ENCODE data around the gene SWSAP1.

DNA sequence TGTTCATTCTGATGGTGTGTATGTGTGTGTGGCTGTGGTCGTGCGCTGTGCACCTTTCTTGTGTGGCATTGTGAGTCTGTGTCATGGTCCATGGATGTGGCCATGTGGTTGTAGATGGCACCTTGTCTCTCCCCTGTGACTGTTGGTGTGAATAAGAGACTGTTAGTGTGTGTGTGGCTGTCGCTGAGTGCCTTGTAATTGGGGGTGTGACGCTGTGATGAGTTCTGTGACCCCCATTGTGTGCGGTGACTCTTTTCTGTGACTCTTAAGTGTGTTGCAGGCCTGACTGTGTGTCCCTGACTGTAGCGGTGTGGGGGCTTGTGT is 18.4 kb upstream of the SWSAP1 start:
- TF ChIP-seq, protein P1, sequence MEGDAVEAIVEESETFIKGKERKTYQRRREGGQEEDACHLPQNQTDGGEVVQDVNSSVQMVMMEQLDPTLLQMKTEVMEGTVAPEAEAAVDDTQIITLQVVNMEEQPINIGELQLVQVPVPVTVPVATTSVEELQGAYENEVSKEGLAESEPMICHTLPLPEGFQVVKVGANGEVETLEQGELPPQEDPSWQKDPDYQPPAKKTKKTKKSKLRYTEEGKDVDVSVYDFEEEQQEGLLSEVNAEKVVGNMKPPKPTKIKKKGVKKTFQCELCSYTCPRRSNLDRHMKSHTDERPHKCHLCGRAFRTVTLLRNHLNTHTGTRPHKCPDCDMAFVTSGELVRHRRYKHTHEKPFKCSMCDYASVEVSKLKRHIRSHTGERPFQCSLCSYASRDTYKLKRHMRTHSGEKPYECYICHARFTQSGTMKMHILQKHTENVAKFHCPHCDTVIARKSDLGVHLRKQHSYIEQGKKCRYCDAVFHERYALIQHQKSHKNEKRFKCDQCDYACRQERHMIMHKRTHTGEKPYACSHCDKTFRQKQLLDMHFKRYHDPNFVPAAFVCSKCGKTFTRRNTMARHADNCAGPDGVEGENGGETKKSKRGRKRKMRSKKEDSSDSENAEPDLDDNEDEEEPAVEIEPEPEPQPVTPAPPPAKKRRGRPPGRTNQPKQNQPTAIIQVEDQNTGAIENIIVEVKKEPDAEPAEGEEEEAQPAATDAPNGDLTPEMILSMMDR (conservative IDR thresholded peaks at IDR 0.05 in 1 of 2, IDR thresholded peaks at IDR 0.05 in 1 of 2; ENCODE audit: low read depth in 1 of 2, low read length in 2 of 2): no peak
- TF ChIP-seq EZH2 (IDR thresholded peaks at IDR 0.05; ENCODE audit: low read length, missing control alignments): no peak

Data from fibroblast of lung (primary cell).